Daoy (cell line): ENCODE results near the gene GLDN. TPM values are rescaled to one million over a fixed set of nuclear protein-coding genes. Genes with fewer than 3 reads are reported as not detected.
A peak's percentile ranks its signal among the peaks of the same experiment; 100 is the strongest.

Source experiments
- DNase-seq: peaks from one replicate; pipeline ENCODE4 v3.0.0-alpha.2; 2015; ENCODE audit warnings: low read depth
- total RNA-seq: library from RNA; depleted of rRNA; stranded (reverse); fragments of >200 nt; shearing (Covaris generic); gene quantifications from 2 replicates; pipeline ENCODE4 v1.2.3, GENCODE V29; 2014

GLDN gene
- total RNA-seq, 1 experiment from 2014 or later = 1.0 TPM

DNA sequence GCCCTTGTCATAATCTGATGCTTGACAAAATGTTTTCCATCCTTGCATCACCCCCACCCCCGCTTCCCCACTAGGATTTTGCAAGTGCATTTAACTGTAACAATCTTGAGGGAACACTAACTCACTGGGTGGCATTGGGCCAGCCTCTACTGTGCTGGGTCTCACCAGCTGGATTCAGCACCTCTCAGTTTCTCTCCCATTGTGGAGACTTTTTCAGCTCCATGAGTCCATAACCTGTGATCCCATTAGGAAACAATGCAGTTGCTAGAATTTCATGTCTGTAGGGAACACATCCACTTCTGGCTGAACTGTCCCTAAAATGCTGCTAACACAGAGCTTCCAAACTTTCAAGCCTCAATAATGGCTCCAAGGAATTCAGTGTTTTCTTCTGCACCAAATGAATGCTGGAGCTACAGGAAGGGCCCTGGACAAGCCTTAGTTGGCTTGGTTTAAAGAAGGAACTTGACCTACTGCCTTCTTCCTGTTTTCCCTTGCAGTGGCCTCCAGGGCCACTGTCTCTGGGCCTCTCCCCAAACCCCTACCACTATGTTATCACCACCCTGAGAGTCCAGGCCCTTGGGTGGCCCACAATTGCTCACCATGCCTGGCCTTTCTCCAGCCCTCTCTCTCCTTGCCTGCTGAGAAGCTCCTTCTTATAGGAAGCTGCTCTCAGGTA, 18.7 kb upstream of the GLDN start:
- DNase-seq = no peak

DNA sequence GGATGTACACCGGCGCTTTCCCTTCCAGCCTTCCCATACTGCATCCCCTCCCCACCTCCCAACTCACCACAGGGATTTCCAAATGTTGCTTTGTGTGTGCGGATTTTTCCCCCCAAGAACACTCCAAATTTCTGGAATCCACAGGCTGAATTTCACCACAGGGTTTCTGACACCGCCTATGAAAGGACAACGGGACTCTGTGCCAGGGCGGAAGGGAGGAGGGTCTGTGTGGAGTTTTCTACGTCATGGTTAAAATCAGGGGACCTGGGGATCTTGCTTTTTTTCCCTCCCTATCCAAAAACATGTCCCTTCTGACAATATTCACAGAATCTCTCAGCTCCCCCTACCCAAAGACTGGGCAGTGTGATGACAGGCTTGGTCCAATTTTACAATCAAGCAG, 17.7 kb upstream of the GLDN start:
- no peak for DNase-seq

DNA sequence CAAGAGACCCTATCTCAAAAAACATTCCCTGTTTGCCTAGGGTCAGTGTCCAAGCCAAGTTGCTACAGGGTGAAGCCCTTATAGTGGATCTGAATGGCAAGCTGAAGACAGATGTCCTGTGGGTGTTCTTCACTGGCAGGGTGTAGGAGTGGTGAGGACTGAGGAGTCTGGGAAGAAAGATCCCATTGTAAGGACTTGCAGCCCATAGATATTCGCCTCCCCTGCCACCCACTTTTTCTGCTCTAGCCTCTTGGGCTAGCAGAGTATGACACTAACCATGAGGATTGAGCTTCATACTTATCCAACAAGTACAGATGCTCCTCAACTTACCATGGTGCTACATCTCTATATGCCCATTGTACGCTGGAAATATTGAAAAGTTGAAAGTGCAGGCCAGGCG, 16.3 kb upstream of the GLDN start:
- no peak for DNase-seq

DNA sequence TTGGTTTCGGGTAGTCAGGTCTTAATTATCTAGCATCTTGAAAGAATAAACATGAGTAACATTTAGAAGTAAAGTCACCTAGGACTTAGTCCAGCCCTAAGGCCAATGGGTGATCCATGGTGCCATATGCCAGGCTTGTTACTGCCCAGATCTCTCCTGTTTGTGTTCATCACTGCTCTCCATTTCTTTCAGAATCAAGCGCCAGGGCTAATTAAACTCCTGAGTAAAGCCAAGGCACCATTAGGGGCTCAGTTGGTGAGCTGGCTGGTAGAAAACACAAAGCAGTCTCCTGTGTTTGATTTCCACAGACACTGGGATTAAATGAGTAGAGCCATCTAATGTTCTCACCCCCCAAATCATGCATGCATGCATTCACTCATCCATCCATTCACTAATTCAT, 14.4 kb upstream of the GLDN start:
- DNase-seq = no peak

DNA sequence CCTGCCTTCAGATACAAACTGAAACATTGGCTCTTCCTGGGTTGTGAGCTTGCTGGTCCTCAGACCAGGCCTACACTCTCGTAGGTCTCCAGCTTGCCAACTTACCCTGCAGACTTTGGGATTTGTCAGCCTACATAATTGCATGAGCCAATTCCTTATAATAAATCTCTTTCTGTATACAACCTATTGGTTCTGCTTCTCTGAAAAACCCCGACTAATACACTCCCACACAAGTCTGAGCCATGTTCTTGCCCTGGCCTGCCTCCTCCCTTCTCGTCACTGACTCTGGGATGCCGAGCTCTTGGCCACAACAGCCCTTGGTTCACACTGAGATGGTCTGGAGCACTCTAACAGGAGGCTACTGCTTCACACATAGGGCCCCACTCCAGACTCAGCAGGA, 12.5 kb upstream of the GLDN start:
- no peak for DNase-seq

DNA sequence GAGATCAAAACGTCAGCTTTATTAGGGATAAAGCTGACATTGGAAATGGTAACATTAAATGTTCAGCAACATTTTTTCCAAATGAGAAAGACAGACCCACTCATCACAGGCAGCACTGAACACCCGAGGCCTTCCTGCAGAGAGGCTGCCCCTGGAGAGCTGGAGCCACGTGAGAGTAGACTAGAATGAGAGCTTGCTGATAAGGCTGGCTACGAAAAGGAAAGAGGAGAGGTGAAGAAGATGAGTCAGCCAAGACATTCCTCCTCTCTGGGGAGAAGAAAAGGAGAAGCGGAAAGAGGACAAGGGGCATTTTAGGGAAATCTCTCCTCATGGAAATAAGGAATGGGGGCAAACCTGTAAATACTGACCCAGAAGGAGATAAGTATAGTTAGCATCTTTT, 10.3 kb upstream of the GLDN start:
- peak; percentile 34 for DNase-seq

DNA sequence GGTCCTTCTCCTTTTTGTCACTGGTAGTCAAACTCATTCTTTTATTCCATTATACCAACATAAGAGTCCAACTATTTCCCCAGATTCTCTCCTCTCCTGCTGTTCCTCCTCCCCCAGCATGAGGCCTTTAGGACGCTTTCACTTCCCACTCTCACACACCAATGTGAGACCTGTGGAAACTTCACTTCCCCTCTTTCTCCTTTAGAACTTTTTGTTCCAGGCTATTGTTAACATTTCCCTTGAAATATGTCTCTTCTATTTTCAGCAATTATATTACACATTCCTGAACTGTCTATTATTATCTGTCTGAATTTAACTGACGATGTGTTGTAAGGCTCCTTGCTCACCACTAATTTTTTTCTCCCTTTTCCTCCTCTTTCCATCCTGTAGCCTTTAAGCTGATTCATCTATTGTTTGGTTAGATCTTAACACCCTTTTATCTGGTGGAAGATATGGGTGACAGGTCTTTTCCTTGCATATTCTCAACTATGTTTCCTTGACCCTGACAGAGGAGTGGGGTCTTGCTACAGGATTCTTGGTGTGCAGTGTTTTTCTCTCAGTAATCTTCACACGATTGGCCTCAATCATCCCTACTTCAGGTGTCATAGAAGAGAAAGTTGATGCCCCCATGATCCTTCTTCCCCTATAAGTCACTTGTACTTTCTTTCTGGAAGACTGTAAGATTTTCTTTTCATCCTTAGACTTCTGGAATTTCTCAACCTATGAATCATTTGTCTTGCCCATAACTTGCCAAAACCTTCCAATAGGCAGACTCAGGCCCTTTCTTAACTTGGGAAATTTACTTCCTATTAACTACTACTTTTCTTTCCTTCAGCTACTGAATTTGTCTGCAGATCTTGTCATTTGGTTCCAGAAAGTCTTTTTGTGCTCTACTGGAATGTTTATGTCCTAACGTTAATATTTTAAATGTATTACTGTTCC, 9.0 kb upstream of the GLDN start:
- no peak for DNase-seq

DNA sequence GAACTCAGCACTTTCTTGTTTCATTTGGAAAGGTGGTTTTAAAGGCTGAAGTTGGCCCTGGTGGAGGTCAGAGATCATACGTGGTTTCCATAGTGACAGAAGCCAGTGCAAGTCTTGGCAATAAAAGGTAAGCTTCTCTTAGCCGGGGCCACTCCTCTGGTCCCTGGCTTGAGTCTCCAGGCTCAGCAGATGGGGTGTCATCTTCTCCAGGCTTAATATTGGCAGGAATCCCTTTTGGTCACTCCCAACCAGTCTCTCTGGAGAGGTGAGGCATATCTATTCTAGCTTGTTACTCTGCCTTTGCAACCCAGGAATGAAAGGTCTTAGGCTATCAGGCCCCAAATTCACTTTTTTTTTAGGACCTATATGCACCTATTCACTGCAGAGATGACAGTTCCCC, 7.9 kb upstream of the GLDN start:
- no peak for DNase-seq

DNA sequence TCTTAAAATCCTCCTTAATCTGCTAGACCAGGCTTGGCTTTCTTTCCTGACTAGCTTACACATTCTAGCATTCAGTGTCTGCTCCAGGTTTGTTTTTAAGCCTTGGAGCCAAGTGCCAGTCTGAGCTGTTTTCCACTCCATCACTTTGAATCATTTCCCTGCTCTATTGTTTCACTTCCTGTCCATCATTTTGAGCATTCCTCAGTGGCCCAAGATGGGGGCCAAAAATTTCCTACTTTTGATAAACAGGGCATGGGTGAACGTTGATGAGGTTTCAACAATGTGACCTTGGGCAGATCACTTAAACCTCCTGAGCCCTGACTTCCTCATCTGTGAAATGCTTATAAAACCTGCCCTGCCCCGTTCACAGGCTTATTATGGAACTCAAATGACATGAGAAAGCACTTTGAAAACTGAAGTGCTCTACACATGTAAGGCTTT, 7.4 kb upstream of the GLDN start:
- DNase-seq = no peak

DNA sequence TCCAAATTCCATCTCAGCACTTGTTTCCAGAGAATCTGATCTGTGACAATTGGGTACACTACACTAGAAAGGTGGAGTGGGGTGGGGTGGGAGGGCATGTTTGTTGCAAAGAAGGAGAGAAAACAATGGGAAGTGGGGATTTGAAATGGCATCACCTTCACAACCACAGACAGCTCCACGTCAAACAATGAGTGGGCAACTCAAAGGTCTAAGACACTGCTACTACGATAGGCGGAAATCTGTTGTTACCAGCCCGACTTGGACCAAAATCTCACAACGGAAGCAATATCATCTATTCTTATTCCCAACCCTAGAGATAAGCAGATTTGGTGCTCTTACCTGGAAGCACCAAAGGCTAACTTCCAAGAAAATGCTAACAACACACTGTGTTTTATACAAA, 6.4 kb upstream of the GLDN start:
- DNase-seq = no peak

DNA sequence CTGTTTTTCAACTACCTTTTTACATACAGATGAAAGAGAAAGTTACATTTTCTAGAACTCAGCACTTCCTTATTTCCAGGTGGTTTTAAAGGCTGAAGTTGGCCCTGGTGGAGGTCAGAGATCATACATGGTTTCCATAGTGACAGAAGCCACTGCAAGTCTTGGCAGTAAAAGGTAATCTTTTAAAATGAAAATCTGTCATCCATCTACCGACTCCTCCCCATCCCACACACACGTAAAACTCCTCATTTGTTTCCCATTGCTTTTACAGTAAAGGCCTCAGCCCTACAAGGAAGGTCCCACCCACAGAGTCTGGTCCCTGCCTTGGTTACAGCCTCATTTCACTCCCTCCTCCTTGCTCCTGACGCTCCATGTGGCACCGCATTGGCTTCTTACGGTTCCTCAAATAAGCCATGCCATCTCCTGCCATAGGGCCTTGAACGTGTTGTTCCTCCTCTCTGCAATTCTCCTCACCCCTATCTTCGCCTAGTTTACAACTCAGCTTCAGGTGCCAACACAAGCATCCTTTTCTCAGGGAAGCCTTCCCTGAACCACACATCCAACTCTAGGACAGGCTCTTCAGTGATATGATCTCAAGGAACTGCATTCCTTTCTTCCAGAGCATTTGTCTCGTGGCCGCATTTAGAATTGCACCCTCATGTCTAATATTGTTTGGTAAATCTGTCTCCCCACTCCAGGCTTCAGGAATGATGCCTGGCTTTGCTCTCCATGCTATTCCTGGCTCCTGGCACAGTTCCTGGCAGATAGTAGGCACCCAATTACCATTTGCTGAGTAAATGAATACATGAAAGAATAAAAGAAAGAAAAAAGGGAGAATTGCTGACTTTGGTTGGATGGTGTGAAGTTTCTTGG, 5.7 kb upstream of the GLDN start:
- DNase-seq = no peak

DNA sequence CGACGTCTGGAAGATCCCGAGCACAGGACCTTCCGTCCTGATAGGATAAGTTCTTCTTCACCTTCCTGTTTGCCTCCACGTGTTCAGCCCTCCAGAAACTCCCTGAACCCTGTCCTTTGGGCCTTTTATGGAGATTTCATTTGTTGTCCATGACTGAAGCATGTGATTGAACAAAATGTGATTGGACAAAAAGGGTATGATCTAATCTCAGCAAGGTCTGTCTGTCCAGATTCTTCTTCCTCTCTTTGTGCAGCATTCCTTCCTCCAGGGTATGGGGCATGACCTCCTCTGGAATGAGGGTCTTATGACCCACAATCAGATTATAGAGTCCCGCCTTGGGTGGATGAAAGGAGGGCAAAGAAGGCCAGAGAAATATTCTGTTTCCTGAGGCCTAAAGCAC, 3.0 kb upstream of the GLDN start, which contains the start of gene CYP19A1:
TSS of gene CYP19A1 (minus strand) at position 101 of the 400 bp plus-strand sequence. CDS start 95,684 bp downstream, outside the sequence.
- DNase-seq = no peak

DNA sequence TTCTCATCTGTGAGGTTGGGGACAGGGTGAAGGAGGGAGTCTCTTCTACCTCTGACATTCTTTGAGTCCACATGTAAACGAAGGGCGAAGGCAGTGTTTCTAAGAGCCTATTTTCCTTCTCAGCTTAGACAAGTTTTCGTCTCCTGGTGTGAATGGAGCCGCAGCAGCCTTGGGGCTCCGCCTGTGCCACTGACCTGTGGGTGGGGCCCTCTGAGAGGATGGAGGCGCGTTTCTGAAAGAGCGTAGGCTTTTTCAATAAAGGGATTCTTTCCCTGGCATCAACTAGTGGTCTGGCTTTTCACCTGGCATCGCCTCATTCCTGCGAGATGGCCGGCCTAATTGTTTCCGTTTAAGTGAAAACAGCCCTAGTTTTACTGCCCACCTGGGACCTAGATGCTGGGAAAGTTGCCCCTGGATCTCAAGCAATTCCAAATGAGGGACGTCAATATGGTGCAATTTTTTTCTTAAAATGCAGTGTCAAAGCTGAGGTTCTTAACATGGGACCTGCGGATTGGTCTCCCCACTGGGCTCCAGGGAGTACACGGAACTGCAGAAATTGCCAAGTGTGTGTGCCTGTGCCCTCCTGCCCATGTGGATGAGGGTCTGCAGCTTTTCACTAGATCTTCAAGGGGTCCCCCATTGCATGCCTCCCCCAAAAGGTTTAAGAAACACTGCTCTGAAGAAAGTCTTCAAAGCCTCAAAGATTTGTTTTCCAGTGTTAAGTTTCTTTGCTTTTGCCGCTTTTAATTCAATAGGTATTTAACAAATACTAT, 958 bp downstream of the GLDN start:
- DNase-seq = no peak

DNA sequence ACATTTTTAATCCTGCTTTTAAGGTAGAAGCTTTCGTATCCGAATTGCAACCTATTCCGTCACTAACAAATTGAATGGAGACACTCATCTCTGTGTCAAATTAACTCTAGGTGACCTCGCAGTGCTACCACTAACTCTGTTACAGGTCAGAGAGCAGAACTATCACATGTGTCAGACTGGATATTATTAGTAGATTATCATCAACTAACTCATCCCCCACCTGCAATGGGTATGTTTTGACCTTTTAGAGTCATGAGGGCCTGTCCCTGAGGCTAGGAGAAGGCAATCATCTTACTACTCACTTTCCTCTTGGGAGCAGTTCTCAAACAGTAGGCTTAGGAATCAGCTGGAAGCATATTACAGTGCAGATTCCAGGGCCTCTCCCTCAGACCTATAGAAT, 2.0 kb downstream of the GLDN start:
- no peak for DNase-seq

DNA sequence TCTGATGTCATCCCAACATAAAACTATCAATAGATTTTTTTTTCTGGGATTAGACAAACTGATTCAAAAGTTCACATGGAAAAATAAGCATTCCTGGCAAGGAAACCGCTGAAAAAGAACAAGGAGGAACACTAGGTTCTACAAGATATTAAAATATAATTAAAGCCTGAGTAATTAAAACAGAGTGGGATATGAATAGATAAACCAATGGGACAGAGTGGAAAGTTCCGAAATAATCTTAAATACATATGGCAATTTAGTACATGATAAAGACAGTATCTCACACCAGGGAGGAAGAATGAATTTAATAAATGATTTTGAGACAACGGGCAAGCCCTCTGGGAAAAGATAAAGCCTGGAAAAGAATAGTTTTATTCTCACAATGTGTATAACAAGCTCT, 4.7 kb downstream of the GLDN start:
- no peak for DNase-seq

DNA sequence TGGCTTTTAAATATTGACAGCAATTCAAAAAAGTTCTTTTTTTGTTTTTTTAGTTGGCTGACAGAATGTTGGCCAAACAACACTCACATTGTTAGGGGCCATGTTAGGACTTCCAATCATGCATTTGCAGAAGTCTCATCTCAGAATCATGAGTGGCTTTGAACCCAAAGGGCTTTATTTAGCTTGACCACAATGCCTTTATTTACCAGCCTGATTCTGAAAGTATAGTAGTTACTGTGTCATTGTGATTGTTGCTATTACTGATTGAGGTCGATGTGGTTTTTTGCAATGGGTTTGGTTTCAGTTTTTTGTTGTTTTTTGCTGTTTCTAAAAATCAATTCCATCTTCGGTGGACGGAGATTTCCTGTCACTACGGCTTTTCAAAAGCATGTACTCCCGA, 7.2 kb downstream of the GLDN start:
- no peak for DNase-seq

DNA sequence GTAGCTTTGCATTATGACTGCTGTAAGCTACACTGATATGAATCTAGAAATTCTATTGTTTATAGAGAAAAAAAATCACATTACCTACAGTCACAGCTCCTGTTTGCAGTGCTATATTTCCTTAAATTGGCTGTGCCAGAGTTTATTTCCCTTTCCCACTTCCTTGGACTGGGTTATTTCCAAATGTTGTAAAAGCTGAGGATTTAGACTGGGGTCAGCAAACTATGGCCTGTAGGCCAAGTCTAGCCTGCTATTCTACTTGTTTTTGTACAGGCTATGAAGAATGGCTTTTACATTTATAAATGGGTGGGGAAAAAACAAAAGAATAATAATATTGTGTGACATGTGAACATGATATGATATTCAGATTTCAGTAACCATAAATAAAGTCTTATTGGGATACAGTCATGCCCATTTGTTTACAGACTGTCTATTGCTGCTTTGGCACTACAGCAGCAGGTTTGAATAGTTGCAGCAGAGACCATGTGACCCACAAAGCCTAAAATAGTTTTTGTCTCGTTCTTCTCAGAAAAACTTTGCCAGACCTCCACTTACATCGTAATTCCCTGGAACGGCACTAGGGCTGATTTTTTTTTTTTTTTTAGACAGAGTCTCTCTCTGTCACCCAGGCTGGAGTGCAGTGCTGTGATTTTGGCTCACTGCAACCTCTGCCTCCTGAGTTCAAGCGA, 7.8 kb downstream of the GLDN start:
- no peak for DNase-seq

DNA sequence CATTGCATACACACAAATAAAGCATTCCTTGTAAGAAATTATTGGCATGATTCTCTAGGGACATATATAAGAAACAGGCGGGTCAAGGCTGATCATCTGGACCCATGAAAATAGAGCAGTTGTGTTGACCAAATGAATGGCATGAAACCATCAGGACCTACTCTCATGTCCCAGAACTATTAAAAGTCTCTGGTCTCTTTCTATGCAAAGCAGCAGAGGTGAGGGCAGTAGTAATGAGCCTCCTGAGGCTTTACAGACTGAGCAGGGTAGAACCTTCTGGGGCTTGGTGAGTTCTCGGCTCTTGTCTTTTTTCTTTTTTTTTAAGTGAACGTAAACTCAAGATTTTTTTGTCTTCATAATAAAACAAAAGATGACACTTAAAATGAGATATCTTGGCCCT, 9.3 kb downstream of the GLDN start:
- DNase-seq = no peak

DNA sequence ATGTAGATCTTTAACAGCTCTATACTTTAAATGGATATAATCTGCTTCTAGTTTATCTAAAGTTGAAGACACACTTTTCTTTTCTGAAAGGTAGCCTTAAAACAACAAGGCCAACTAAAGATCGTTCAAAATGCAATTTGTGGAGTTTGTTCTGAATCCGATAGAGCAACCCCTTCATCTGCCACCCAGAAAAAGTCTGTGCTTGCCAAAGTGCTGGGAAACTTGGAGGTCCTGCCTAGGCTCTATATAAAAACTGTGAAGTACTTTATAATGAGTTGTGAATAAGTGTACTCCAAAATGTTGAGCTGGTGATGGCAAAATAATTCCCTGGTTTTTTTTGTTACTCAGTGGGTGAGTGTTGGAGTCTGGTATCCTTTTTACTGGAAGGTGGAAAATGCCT, 12.5 kb downstream of the GLDN start:
- DNase-seq = no peak

DNA sequence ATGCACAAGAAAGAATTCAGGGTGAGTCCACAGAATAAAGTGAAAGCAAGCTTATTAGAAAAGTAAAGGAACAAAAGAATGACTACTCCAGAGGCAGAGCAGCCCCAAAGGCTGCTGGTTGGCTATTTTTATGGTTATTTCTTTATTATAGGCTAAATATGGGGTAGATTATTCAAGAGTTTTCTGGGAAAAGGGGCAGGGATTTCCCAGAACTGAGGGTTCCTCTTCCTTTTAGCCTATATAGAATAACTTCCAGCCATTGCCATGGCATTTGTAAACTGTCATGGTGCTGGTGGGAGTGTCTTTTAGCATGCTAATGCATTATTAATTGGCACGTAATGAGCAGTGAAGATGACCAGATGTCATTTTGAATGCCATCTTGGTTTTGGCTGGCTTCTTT, 13.6 kb downstream of the GLDN start:
- DNase-seq = no peak

DNA sequence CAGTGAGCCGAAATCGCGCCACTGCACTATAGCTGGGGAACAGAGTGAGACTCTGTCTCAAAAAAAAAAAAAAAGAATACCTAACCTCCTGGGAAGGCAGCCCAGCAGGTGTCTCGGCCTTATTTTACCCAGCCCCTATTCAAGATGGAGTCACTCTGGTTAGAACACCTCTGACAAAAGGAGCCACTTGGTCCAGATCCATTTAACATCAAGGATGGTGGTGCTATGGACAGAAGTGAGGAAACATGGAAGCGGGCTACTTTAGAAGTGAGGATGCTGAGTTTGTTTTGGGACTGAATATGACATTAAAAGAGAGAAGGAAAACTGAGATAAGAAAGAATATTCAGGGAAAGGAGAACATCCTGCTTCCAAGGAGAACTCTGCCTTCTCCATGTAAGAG, 14.7 kb downstream of the GLDN start:
- DNase-seq = no peak
